Astrocyte (in vitro differentiated cells and primary cell): ENCODE data around the gene LMX1B.

ENCODE experiments used
- EZH2 ChIP-seq: IDR thresholded peaks from 2 replicates; pipeline ENCODE4 v1.6.1; 2012; ENCODE audit warnings: mild to moderate bottlenecking, low read length, inconsistent platforms; ENCODE audit not compliant: insufficient read depth
- TF ChIP-seq, protein P1 (sequence below): IDR thresholded peaks from 2 replicates; pipeline ENCODE4 v1.5.1; 2011; ENCODE audit warnings: low read depth, mild to moderate bottlenecking, inconsistent platforms, low read length, moderate library complexity; ENCODE audit not compliant: insufficient read depth

DNA sequence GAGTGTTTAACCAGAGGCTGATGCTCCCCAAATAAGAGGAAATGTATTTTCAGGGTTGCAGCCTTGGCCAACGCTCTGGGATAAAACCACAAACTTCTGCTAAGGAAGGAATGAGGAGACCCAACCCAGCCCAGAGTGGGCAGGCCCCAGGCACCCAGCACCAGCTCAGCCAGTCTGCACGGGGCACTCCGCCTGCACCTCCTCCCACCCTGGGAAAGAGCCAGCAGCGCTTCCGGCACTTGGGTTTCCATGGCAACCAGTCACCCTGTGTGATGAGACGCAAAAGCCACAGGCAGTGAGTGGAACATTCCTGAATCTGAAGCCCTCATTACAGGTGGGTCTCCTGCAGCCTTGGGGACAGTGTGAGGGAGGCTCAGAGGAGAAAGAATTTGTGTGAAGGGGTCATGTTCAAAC, 105.9 kb downstream of the LMX1B start:
- TF ChIP-seq, protein P1, sequence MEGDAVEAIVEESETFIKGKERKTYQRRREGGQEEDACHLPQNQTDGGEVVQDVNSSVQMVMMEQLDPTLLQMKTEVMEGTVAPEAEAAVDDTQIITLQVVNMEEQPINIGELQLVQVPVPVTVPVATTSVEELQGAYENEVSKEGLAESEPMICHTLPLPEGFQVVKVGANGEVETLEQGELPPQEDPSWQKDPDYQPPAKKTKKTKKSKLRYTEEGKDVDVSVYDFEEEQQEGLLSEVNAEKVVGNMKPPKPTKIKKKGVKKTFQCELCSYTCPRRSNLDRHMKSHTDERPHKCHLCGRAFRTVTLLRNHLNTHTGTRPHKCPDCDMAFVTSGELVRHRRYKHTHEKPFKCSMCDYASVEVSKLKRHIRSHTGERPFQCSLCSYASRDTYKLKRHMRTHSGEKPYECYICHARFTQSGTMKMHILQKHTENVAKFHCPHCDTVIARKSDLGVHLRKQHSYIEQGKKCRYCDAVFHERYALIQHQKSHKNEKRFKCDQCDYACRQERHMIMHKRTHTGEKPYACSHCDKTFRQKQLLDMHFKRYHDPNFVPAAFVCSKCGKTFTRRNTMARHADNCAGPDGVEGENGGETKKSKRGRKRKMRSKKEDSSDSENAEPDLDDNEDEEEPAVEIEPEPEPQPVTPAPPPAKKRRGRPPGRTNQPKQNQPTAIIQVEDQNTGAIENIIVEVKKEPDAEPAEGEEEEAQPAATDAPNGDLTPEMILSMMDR: no peak
- TF ChIP-seq EZH2: no peak
